HepG2 (cell line): Measurements from ENCODE around the gene TSTD2. TPM values are rescaled to one million over a fixed set of nuclear protein-coding genes. Genes with fewer than 3 reads are reported as not detected.

Experiments
- ATAC-seq: fragments of 200-7000 bp; cut with Tn5 transposase; 3 replicates; pipeline ENCODE4 v1.9.1; 2020; ENCODE audit warnings: mild to moderate bottlenecking, moderate library complexity
- BruUV-seq: library from RNA; stranded (reverse); fragments of 400-500 nt; replicated peaks from 2 replicates; lab custom pipeline; 2021; lab: Mats Ljungman, UMichigan
- CTCF ChIA-PET: fragments of 300-600 bp; formaldehyde crosslinking; extraction: SDS; loops from one replicate; lab custom pipeline; 2021; ENCODE audit warnings: low total read pairs, inconsistent platforms, low intra/inter-chr PET ratio; lab: Yijun Ruan, JAX
- POLR2A ChIA-PET: fragments of 350-600 bp; sonication (Branson Sonifier 250); formaldehyde crosslinking; loops from one replicate; lab custom pipeline; 2020; ENCODE audit warnings: antibody characterized with exemption, inconsistent platforms; lab: Yijun Ruan, JAX
- DNase-seq: peaks from one replicate; pipeline ENCODE4 v3.0.0-alpha.2; 2015; ENCODE audit warnings: low spot score
- FAIRE-seq: peaks from 3 replicates; lab custom pipeline; 2011; peaks lifted over from hg19 to GRCh38; lab: Jason Lieb, UNC
- H2AFZ ChIP-seq: one replicate; pipeline ENCODE4 v1.6.1; 2011; ENCODE audit warnings: low read length, inconsistent platforms
- H3K27ac ChIP-seq: fragments of 300-600 bp; 3 replicates; pipeline ENCODE4 v1.8.0; 2011; ENCODE audit warnings: mixed run types, mild to moderate bottlenecking, mixed read lengths, low read length, inconsistent platforms; ENCODE audit not compliant: insufficient read depth; ENCODE audit errors: extremely low read length
- H3K27me3 ChIP-seq, 2 experiments: fragments of 200-600 bp in 1 of 2; 2 replicates in 1 of 2; 3 replicates in 1 of 2; pipeline versions ENCODE4 v1.6.0 to v1.8.0; 2011; ENCODE audit warnings: low read length in 2 of 2, mild to moderate bottlenecking in 2 of 2, moderate library complexity in 2 of 2, inconsistent platforms in 1 of 2; ENCODE audit not compliant: insufficient read depth in 2 of 2, control insufficient read depth in 1 of 2
- H3K36me3 ChIP-seq, 2 experiments: fragments of 200-600 bp in 1 of 2; replicated peaks in 1 of 2; 2 replicates in 1 of 2; 3 replicates in 1 of 2; pipeline versions ENCODE4 v1.5.1 to v1.8.0; 2011; ENCODE audit warnings: low read length in 2 of 2, inconsistent platforms in 1 of 2; ENCODE audit not compliant: insufficient read depth in 2 of 2, control insufficient read depth in 1 of 2
- H3K4me1 ChIP-seq: 2 replicates; pipeline ENCODE4 v1.5.1; 2012; ENCODE audit warnings: low read length, inconsistent platforms; ENCODE audit not compliant: insufficient read depth
- H3K4me2 ChIP-seq: 2 replicates; pipeline ENCODE4 v1.6.0; 2011; ENCODE audit warnings: low read depth, low read length, inconsistent platforms
- H3K4me3 ChIP-seq, 3 experiments: fragments of 200-600 bp in 1 of 3; sonication (generic), shearing (Covaris generic) in 1 of 3; replicated peaks in 1 of 3; 2 replicates each; pipeline ENCODE4 v1.5.1; 2011 to 2016; ENCODE audit warnings: low read length in 3 of 3, inconsistent platforms in 2 of 3, low read depth in 2 of 3, mild to moderate bottlenecking in 2 of 3, control low read depth in 1 of 3, mixed read lengths in 1 of 3; ENCODE audit not compliant: insufficient read depth in 1 of 3
- H3K79me2 ChIP-seq: one replicate; pipeline ENCODE4 v1.6.1; 2011; ENCODE audit warnings: low read length, inconsistent platforms; ENCODE audit not compliant: insufficient read depth
- H3K9ac ChIP-seq: 2 replicates; pipeline ENCODE4 v1.6.0; 2011; ENCODE audit warnings: mild to moderate bottlenecking, low read depth, low read length, inconsistent platforms; ENCODE audit not compliant: insufficient read depth
- H3K9me3 ChIP-seq: 2 replicates; pipeline ENCODE4 v1.5.1; 2012; ENCODE audit warnings: mild to moderate bottlenecking, low read length
- H4K20me1 ChIP-seq: 2 replicates; pipeline ENCODE4 v1.6.0; 2011; ENCODE audit warnings: inconsistent platforms, mild to moderate bottlenecking, low read length, moderate library complexity; ENCODE audit not compliant: insufficient read depth
- PCBP1 ChIP-seq: fragments of 200-400 bp; formaldehyde crosslinking; IDR thresholded peaks from 2 replicates; pipeline ENCODE4 v1.6.1; 2017; ENCODE audit warnings: mild to moderate bottlenecking, low read depth, low read length, borderline replicate concordance
- PTBP1 ChIP-seq: fragments of 200-400 bp; formaldehyde crosslinking; IDR thresholded peaks from 2 replicates; pipeline ENCODE4 v1.6.1; 2018; ENCODE audit warnings: low read length, low read depth; ENCODE audit not compliant: poor library complexity, severe bottlenecking
- RELA ChIP-seq: sonication (generic); formaldehyde crosslinking; IDR thresholded peaks from 2 replicates; pipeline ENCODE4 v1.4.0; 2020; ENCODE audit warnings: missing genetic modification reagents
- SP5 ChIP-seq: IDR thresholded peaks from 2 replicates; pipeline ENCODE4 v1.6.1; 2016; ENCODE audit warnings: low read depth, borderline replicate concordance
- ZNF318 ChIP-seq: sonication (generic); formaldehyde crosslinking; IDR thresholded peaks from 2 replicates; pipeline ENCODE4 v1.4.0; 2020; ENCODE audit warnings: mild to moderate bottlenecking, missing genetic modification reagents
- ZNF800 ChIP-seq: sonication (generic); formaldehyde crosslinking; IDR thresholded peaks from 2 replicates; pipeline ENCODE4 v1.4.0; 2020; ENCODE audit warnings: missing genetic modification reagents
- ZNF891 ChIP-seq: sonication (generic); formaldehyde crosslinking; IDR thresholded peaks from 2 replicates; pipeline ENCODE4 v1.5.0; 2020; ENCODE audit warnings: mild to moderate bottlenecking, missing genetic modification reagents
- WGBS: methylation state at CpG from one replicate; pipeline ENCODE4 v1.1.6; 2017; ENCODE audit warnings: low lambda C conversion rate; 5-methylcytosine and 5-hydroxymethylcytosine counted together
- in situ Hi-C: cut with HindIII; loops from 2 replicates; pipeline ENCODE4 v1.10.0; 2017; ENCODE audit warnings: low pct_unique_long_range_greater_than_20kb; ENCODE audit not compliant: extremely low pct_ligation_motif_present
- intact Hi-C: fragments of 100-400 bp; cut with micrococcal nuclease; formaldehyde crosslinking; loops from one replicate; pipeline ENCODE4 v1.10.0; 2022; ENCODE audit not compliant: unreplicated experiment
- polyA plus RNA-seq, 8 experiments: library from polyadenylated mRNA; depleted of rRNA in 3 of 8; stranded (reverse) in 7 of 8; unstranded in 1 of 8; fragments of >200 nt; fragmentation: Illumina TruSeq in 4 of 8; extraction: Trizol in 4 of 8; gene quantifications; 2 replicates each; pipeline versions ENCODE4 v1.2.1 to v1.2.3, GENCODE V29; 2011 to 2016; ENCODE audit warnings: low read depth in 4 of 8, missing spikeins in 1 of 8, mixed read lengths in 1 of 8; ENCODE audit not compliant: insufficient read depth in 1 of 8
- total RNA-seq, 5 experiments: library from RNA; depleted of rRNA; stranded (reverse); fragments of >200 nt; fragmentation: Illumina TruSeq; extraction: Trizol; gene quantifications; 2 replicates each; pipeline ENCODE4 v1.2.3, GENCODE V29; 2016; ENCODE audit warnings: low read depth in 1 of 5

The TSTD2 gene
- total and polyA plus RNA-seq, 2 of the 13 experiments (the other 11 are each of a cell fraction or from before 2014, with no cell fraction given), result 16.0 to 23.1 TPM

- TF ChIP-seq ZNF318 (CRISPR knock-in tag), result no peak
Measured at GRCh38 chr9:97559111-97559514, 74.1 kb downstream of the TSTD2 start (continued).

- Histone ChIP-seq H3K4me1 (no peaks in the 10 kb centered on the region), H3K4me3 (no peak overlapping the region), H3K79me2 (no peaks in the 10 kb centered on the region), H3K9me3 (no peaks in the 10 kb centered on the region), H3K9ac (no peak overlapping the region), H3K4me2 (no peak overlapping the region), H3K27me3 (peaks cover 2 to 15% of the 10 kb centered on the region in 2 experiments; a peak in 3 of 5 replicates), H4K20me1 (no peaks in the 10 kb centered on the region), H3K36me3 (no peaks in the 10 kb centered on the region)
- no peak for ATAC-seq
- in situ Hi-C loops (no loop called here), intact Hi-C loops (no loop called here)
- CTCF ChIA-PET, result no interaction called here
- POLR2A ChIA-PET, result no interaction called here
- no peak for FAIRE-seq
- DNase-seq, result no peak
- WGBS, result 20% methylated on average over 3 of the region's 3 CpGs
- no peak for TF ChIP-seq ZNF891 (CRISPR knock-in tag)
- TF ChIP-seq ZNF800 (CRISPR knock-in tag), result no peak
- TF ChIP-seq RELA (CRISPR knock-in tag), result no peak
- TF ChIP-seq PCBP1, result no peak
- no peak for TF ChIP-seq SP5 (CRISPR knock-in tag)
- no peak for TF ChIP-seq PTBP1
- TF ChIP-seq, all 625 proteins: peak for 0
- BruUV-seq, result no TSS peak
- H2AFZ ChIP-seq, result no peak overlapping the region
- no peak overlapping the region for H3K27ac ChIP-seq
Measured at GRCh38 chr9:97558701-97559101, 74.5 kb downstream of the TSTD2 start.
